DOHH2 (cell line): ENCODE data around the gene TMCC3.

Experiments used
- EZH2phosphoT487 ChIP-seq: fragments of 200-600 bp; sonication (generic); IDR thresholded peaks from 2 replicates; pipeline ENCODE4 v1.6.1; 2017; ENCODE audit warnings: borderline replicate concordance, mild to moderate bottlenecking, antibody characterized with exemption, low read length, moderate library complexity, mixed read lengths
- TF ChIP-seq, protein P1 (sequence below): fragments of 200-600 bp; sonication (generic); IDR thresholded peaks from one replicate; pipeline ENCODE4 v1.5.1; 2014; ENCODE audit warnings: antibody characterized with exemption, mild to moderate bottlenecking, low read depth, low read length; ENCODE audit not compliant: poor library complexity, severe bottlenecking

DNA sequence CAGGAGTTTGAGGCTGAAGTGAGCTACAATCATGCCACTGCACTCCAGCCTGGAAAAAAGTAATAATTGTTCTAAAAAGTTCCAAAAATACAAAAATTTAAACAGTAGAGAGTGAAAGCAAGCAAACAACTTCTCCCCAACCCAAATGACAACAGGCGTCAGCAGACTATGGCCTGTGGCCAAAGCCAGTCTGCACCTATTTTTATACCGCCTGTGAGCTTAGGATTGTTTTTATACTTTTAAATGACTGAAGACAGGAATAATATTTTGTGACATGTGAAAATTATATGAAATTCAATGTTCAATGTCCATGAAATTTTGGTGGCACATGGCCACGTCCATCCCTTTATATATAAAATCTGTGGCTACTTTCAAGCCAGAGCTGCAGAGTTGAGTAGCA lies 48.2 kb upstream of the TMCC3 start:
- TF ChIP-seq, protein P1, sequence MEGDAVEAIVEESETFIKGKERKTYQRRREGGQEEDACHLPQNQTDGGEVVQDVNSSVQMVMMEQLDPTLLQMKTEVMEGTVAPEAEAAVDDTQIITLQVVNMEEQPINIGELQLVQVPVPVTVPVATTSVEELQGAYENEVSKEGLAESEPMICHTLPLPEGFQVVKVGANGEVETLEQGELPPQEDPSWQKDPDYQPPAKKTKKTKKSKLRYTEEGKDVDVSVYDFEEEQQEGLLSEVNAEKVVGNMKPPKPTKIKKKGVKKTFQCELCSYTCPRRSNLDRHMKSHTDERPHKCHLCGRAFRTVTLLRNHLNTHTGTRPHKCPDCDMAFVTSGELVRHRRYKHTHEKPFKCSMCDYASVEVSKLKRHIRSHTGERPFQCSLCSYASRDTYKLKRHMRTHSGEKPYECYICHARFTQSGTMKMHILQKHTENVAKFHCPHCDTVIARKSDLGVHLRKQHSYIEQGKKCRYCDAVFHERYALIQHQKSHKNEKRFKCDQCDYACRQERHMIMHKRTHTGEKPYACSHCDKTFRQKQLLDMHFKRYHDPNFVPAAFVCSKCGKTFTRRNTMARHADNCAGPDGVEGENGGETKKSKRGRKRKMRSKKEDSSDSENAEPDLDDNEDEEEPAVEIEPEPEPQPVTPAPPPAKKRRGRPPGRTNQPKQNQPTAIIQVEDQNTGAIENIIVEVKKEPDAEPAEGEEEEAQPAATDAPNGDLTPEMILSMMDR = no peak
- TF ChIP-seq EZH2phosphoT487 = no peak
